HepG2 (cell line): Measurements from ENCODE around the gene POU2F2. TPM values are rescaled to one million over a fixed set of nuclear protein-coding genes. Genes with fewer than 3 reads are reported as not detected.

Experiments used
- ATAC-seq: fragments of 200-7000 bp; cut with Tn5 transposase; 3 replicates; pipeline ENCODE4 v1.9.1; 2020; ENCODE audit warnings: mild to moderate bottlenecking, moderate library complexity
- BruUV-seq: library from RNA; stranded (reverse); fragments of 400-500 nt; replicated peaks from 2 replicates; lab custom pipeline; 2021; lab: Mats Ljungman, UMichigan
- CTCF ChIA-PET: fragments of 300-600 bp; formaldehyde crosslinking; extraction: SDS; loops from one replicate; lab custom pipeline; 2021; ENCODE audit warnings: low total read pairs, inconsistent platforms, low intra/inter-chr PET ratio; lab: Yijun Ruan, JAX
- POLR2A ChIA-PET: fragments of 350-600 bp; sonication (Branson Sonifier 250); formaldehyde crosslinking; loops from one replicate; lab custom pipeline; 2020; ENCODE audit warnings: antibody characterized with exemption, inconsistent platforms; lab: Yijun Ruan, JAX
- DNase-seq: peaks from one replicate; pipeline ENCODE4 v3.0.0-alpha.2; 2015; ENCODE audit warnings: low spot score
- FAIRE-seq: peaks from 3 replicates; lab custom pipeline; 2011; peaks lifted over from hg19 to GRCh38; lab: Jason Lieb, UNC
- H2AFZ ChIP-seq: one replicate; pipeline ENCODE4 v1.6.1; 2011; ENCODE audit warnings: low read length, inconsistent platforms
- H3K27ac ChIP-seq: fragments of 300-600 bp; 3 replicates; pipeline ENCODE4 v1.8.0; 2011; ENCODE audit warnings: mixed run types, mild to moderate bottlenecking, mixed read lengths, low read length, inconsistent platforms; ENCODE audit not compliant: insufficient read depth; ENCODE audit errors: extremely low read length
- H3K27me3 ChIP-seq, 2 experiments: fragments of 200-600 bp in 1 of 2; 2 replicates in 1 of 2; 3 replicates in 1 of 2; pipeline versions ENCODE4 v1.6.0 to v1.8.0; 2011; ENCODE audit warnings: low read length in 2 of 2, mild to moderate bottlenecking in 2 of 2, moderate library complexity in 2 of 2, inconsistent platforms in 1 of 2; ENCODE audit not compliant: insufficient read depth in 2 of 2, control insufficient read depth in 1 of 2
- H3K36me3 ChIP-seq, 2 experiments: fragments of 200-600 bp in 1 of 2; replicated peaks in 1 of 2; 2 replicates in 1 of 2; 3 replicates in 1 of 2; pipeline versions ENCODE4 v1.5.1 to v1.8.0; 2011; ENCODE audit warnings: low read length in 2 of 2, inconsistent platforms in 1 of 2; ENCODE audit not compliant: insufficient read depth in 2 of 2, control insufficient read depth in 1 of 2
- H3K4me1 ChIP-seq: 2 replicates; pipeline ENCODE4 v1.5.1; 2012; ENCODE audit warnings: low read length, inconsistent platforms; ENCODE audit not compliant: insufficient read depth
- H3K4me2 ChIP-seq: 2 replicates; pipeline ENCODE4 v1.6.0; 2011; ENCODE audit warnings: low read depth, low read length, inconsistent platforms
- H3K4me3 ChIP-seq, 3 experiments: fragments of 200-600 bp in 1 of 3; sonication (generic), shearing (Covaris generic) in 1 of 3; replicated peaks in 1 of 3; 2 replicates each; pipeline ENCODE4 v1.5.1; 2011 to 2016; ENCODE audit warnings: low read length in 3 of 3, inconsistent platforms in 2 of 3, low read depth in 2 of 3, mild to moderate bottlenecking in 2 of 3, control low read depth in 1 of 3, mixed read lengths in 1 of 3; ENCODE audit not compliant: insufficient read depth in 1 of 3
- H3K79me2 ChIP-seq: one replicate; pipeline ENCODE4 v1.6.1; 2011; ENCODE audit warnings: low read length, inconsistent platforms; ENCODE audit not compliant: insufficient read depth
- H3K9ac ChIP-seq: 2 replicates; pipeline ENCODE4 v1.6.0; 2011; ENCODE audit warnings: mild to moderate bottlenecking, low read depth, low read length, inconsistent platforms; ENCODE audit not compliant: insufficient read depth
- H3K9me3 ChIP-seq: 2 replicates; pipeline ENCODE4 v1.5.1; 2012; ENCODE audit warnings: mild to moderate bottlenecking, low read length
- H4K20me1 ChIP-seq: 2 replicates; pipeline ENCODE4 v1.6.0; 2011; ENCODE audit warnings: inconsistent platforms, mild to moderate bottlenecking, low read length, moderate library complexity; ENCODE audit not compliant: insufficient read depth
- FOXP1 ChIP-seq, 2 experiments: fragments of 450-650 bp in 1 of 2; IDR thresholded peaks; 2 replicates each; pipeline ENCODE4 v1.6.1; 2017 to 2018; ENCODE audit warnings: antibody characterized with exemption in 1 of 2
- SKIL ChIP-seq: sonication (generic); formaldehyde crosslinking; IDR thresholded peaks from 2 replicates; pipeline ENCODE4 v1.8.0; 2022; ENCODE audit warnings: missing genetic modification reagents, mild to moderate bottlenecking, moderate library complexity, borderline replicate concordance
- TBL1XR1 ChIP-seq: fragments of 150-350 bp; IDR thresholded peaks from 2 replicates; pipeline ENCODE4 v1.6.1; 2014; ENCODE audit warnings: borderline replicate concordance, low read length; ENCODE audit not compliant: partially characterized antibody
- ZFP82 ChIP-seq: sonication (generic); formaldehyde crosslinking; IDR thresholded peaks from 2 replicates; pipeline ENCODE4 v1.5.1; 2020; ENCODE audit warnings: mild to moderate bottlenecking, missing genetic modification reagents, borderline replicate concordance
- ZNF251 ChIP-seq: sonication (generic); formaldehyde crosslinking; IDR thresholded peaks from 2 replicates; pipeline ENCODE4 v1.9.0; 2021; ENCODE audit warnings: mild to moderate bottlenecking, missing genetic modification reagents
- ZNF260 ChIP-seq: sonication (generic); formaldehyde crosslinking; IDR thresholded peaks from 2 replicates; pipeline ENCODE4 v1.4.0; 2020; ENCODE audit warnings: missing genetic modification reagents, low read depth, mild to moderate bottlenecking, borderline replicate concordance
- ZNF878 ChIP-seq: sonication (generic); formaldehyde crosslinking; IDR thresholded peaks from 2 replicates; pipeline ENCODE4 v1.8.1; 2023; ENCODE audit warnings: mild to moderate bottlenecking, missing genetic modification reagents, moderate library complexity
- WGBS: methylation state at CpG from one replicate; pipeline ENCODE4 v1.1.6; 2017; ENCODE audit warnings: low lambda C conversion rate; 5-methylcytosine and 5-hydroxymethylcytosine counted together
- in situ Hi-C: cut with HindIII; loops from 2 replicates; pipeline ENCODE4 v1.10.0; 2017; ENCODE audit warnings: low pct_unique_long_range_greater_than_20kb; ENCODE audit not compliant: extremely low pct_ligation_motif_present
- intact Hi-C: fragments of 100-400 bp; cut with micrococcal nuclease; formaldehyde crosslinking; loops from one replicate; pipeline ENCODE4 v1.10.0; 2022; ENCODE audit not compliant: unreplicated experiment
- polyA plus RNA-seq, 8 experiments: library from polyadenylated mRNA; depleted of rRNA in 3 of 8; stranded (reverse) in 7 of 8; unstranded in 1 of 8; fragments of >200 nt; fragmentation: Illumina TruSeq in 4 of 8; extraction: Trizol in 4 of 8; gene quantifications; 2 replicates each; pipeline versions ENCODE4 v1.2.1 to v1.2.3, GENCODE V29; 2011 to 2016; ENCODE audit warnings: low read depth in 4 of 8, missing spikeins in 1 of 8, mixed read lengths in 1 of 8; ENCODE audit not compliant: insufficient read depth in 1 of 8
- total RNA-seq, 5 experiments: library from RNA; depleted of rRNA; stranded (reverse); fragments of >200 nt; fragmentation: Illumina TruSeq; extraction: Trizol; gene quantifications; 2 replicates each; pipeline ENCODE4 v1.2.3, GENCODE V29; 2016; ENCODE audit warnings: low read depth in 1 of 5
- TF ChIP-seq, protein P1 (sequence below): sonication (generic); formaldehyde crosslinking; IDR thresholded peaks from 2 replicates; pipeline ENCODE4 v1.4.0; 2020; ENCODE audit warnings: mild to moderate bottlenecking, missing genetic modification reagents
- TF ChIP-seq, protein P2 (sequence below): sonication (generic); formaldehyde crosslinking; IDR thresholded peaks from 2 replicates; pipeline ENCODE4 v1.9.0; 2021; ENCODE audit warnings: missing genetic modification reagents, mild to moderate bottlenecking, borderline replicate concordance
- TF ChIP-seq, protein P3 (sequence below): sonication (generic); formaldehyde crosslinking; IDR thresholded peaks from 2 replicates; pipeline ENCODE4 v1.8.1; 2023; ENCODE audit warnings: missing genetic modification reagents, inconsistent platforms, borderline replicate concordance

Gene POU2F2
- total and polyA plus RNA-seq, 2 of the 13 experiments (the other 11 are each of a cell fraction or from before 2014, with no cell fraction given), result 0.09 to 0.17 TPM

DNA sequence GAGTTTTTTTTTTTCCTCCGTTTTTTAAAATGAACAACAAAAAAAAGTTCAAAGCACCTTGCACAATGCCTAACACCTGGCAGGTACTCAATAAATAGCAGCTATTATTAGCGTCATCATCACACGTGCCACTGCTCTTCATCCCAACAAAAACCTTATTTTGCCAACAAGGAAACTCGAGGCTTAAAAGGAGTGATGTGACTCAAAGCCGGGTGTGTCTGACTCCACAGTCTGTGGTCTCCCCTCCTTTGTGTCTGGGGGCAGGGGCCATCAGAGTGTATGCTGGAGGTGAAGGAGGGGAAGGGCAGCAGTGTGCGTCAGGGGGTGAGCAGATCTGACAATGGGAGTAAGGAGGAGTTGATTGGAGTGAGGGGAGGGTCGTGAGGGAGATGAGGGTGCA is 34.1 kb upstream of the POU2F2 start (continued):
- TF ChIP-seq ZNF260 (CRISPR knock-in tag), result no peak
- no peak for TF ChIP-seq ZNF251
- TF ChIP-seq FOXP1 (IDR thresholded peaks at IDR 0.05), result no peak
- no peak for TF ChIP-seq FOXP1 (CRISPR knock-in tag; IDR thresholded peaks at IDR 0.05)
- no peak for TF ChIP-seq ZNF878 (CRISPR knock-in tag)

DNA sequence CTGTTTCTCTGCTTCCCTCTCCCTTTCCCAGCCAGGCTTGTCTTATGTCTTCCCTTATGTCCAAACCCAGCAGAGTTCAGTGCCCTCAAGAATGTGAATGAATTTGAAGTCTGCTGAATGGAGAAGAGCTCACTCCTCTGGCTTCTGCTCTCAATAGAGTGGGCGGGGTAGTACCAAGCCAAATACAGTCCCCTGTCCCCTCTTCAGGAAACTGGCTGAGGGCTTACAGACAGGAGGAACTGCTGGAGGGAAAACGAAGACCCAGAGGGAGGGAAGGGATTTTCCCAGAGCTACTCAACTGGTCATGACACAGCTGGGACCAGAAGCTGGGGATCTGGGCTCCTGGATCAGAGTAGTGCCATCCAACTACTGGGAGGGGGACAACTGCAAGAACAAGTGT is 32.9 kb upstream of the POU2F2 start:
- Histone ChIP-seq H3K27me3 (peaks cover 7 to 49% of the 10 kb centered on the region in 2 experiments; a peak in 3 of 5 replicates), H3K4me1 (no peaks in the 10 kb centered on the region), H3K9me3 (no peaks in the 10 kb centered on the region), H3K9ac (no peak overlapping the region), H3K4me2 (no peak overlapping the region), H3K36me3 (no peaks in the 10 kb centered on the region), H2AFZ (no peak overlapping the region), H4K20me1 (no peaks in the 10 kb centered on the region), H3K79me2 (no peaks in the 10 kb centered on the region), H3K27ac (no peak overlapping the region), H3K4me3 (no peak overlapping the region)
- ChIA-PET CTCF (no interaction called here), POLR2A (no interaction called here)
- ATAC-seq, result no peak
- no TSS peak for BruUV-seq
- no peak for DNase-seq
- FAIRE-seq, result no peak
- WGBS, result 0% methylated on average over 2 of the region's 2 CpGs
- intact Hi-C loops, result no loop called here
- in situ Hi-C loops, result no loop called here
- TF ChIP-seq ZFP82 (CRISPR knock-in tag) (no peak), TBL1XR1 (no peak), SKIL (CRISPR knock-in tag) (no peak)
- TF ChIP-seq, protein P1, sequence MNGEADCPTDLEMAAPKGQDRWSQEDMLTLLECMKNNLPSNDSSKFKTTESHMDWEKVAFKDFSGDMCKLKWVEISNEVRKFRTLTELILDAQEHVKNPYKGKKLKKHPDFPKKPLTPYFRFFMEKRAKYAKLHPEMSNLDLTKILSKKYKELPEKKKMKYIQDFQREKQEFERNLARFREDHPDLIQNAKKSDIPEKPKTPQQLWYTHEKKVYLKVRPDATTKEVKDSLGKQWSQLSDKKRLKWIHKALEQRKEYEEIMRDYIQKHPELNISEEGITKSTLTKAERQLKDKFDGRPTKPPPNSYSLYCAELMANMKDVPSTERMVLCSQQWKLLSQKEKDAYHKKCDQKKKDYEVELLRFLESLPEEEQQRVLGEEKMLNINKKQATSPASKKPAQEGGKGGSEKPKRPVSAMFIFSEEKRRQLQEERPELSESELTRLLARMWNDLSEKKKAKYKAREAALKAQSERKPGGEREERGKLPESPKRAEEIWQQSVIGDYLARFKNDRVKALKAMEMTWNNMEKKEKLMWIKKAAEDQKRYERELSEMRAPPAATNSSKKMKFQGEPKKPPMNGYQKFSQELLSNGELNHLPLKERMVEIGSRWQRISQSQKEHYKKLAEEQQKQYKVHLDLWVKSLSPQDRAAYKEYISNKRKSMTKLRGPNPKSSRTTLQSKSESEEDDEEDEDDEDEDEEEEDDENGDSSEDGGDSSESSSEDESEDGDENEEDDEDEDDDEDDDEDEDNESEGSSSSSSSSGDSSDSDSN, result no peak
- TF ChIP-seq, protein P2, sequence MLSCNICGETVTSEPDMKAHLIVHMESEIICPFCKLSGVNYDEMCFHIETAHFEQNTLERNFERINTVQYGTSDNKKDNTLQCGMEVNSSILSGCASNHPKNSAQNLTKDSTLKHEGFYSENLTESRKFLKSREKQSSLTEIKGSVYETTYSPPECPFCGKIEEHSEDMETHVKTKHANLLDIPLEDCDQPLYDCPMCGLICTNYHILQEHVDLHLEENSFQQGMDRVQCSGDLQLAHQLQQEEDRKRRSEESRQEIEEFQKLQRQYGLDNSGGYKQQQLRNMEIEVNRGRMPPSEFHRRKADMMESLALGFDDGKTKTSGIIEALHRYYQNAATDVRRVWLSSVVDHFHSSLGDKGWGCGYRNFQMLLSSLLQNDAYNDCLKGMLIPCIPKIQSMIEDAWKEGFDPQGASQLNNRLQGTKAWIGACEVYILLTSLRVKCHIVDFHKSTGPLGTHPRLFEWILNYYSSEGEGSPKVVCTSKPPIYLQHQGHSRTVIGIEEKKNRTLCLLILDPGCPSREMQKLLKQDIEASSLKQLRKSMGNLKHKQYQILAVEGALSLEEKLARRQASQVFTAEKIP (CRISPR knock-in tag), result no peak
- TF ChIP-seq, protein P3, sequence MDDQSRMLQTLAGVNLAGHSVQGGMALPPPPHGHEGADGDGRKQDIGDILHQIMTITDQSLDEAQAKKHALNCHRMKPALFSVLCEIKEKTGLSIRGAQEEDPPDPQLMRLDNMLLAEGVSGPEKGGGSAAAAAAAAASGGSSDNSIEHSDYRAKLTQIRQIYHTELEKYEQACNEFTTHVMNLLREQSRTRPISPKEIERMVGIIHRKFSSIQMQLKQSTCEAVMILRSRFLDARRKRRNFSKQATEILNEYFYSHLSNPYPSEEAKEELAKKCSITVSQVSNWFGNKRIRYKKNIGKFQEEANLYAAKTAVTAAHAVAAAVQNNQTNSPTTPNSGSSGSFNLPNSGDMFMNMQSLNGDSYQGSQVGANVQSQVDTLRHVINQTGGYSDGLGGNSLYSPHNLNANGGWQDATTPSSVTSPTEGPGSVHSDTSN (CRISPR knock-in tag), result no peak
